Endothelial cell (in vitro differentiated cells): ENCODE measurements around the gene CCDC142. TPM values are rescaled to one million over a fixed set of nuclear protein-coding genes. Genes with fewer than 3 reads are reported as not detected.

Experiments
- DNase-seq: peaks from one replicate; pipeline ENCODE4 v3.0.0; 2021; ENCODE audit warnings: low spot score
- H3K27ac Mint-ChIP-seq: one replicate; pipeline ENCODE4 v1.8.0; 2021; ENCODE audit warnings: mixed read lengths, inconsistent platforms; ENCODE audit not compliant: unreplicated experiment
- H3K27me3 Mint-ChIP-seq: one replicate; pipeline ENCODE4 v1.8.0; 2021; ENCODE audit warnings: mild to moderate bottlenecking, moderate library complexity, mixed read lengths, inconsistent platforms; ENCODE audit not compliant: unreplicated experiment
- H3K36me3 Mint-ChIP-seq: one replicate; pipeline ENCODE4 v1.8.0; 2021; ENCODE audit warnings: mild to moderate bottlenecking, low read depth, mixed read lengths, inconsistent platforms; ENCODE audit not compliant: unreplicated experiment
- H3K4me1 Mint-ChIP-seq: one replicate; pipeline ENCODE4 v1.8.0; 2021; ENCODE audit warnings: mild to moderate bottlenecking, mixed read lengths, inconsistent platforms; ENCODE audit not compliant: unreplicated experiment
- H3K4me3 Mint-ChIP-seq: one replicate; pipeline ENCODE4 v1.8.0; 2021; ENCODE audit warnings: mild to moderate bottlenecking, mixed read lengths, inconsistent platforms; ENCODE audit not compliant: unreplicated experiment
- H3K9me3 Mint-ChIP-seq: one replicate; pipeline ENCODE4 v1.8.0; 2021; ENCODE audit warnings: mixed read lengths, inconsistent platforms; ENCODE audit not compliant: unreplicated experiment
- total RNA-seq: library from RNA; stranded (reverse); fragmentation: NEBNext Ultra II Directional; extraction: Animal tissue kit (Norgen Biotek cat#: 25700); gene quantifications from one replicate; pipeline ENCODE4 v1.2.1, GENCODE V29; 2021; ENCODE audit not compliant: unreplicated experiment
- TF ChIP-seq, protein P1 (sequence below): fragments of 200-600 bp; sonication (generic); IDR thresholded peaks from one replicate; pipeline ENCODE4 v1.5.0; 2021; ENCODE audit warnings: antibody characterized with exemption; ENCODE audit not compliant: unreplicated experiment

CCDC142 gene
- total RNA-seq, 1 donor from 2014 or later, result 20.7 TPM

DNA sequence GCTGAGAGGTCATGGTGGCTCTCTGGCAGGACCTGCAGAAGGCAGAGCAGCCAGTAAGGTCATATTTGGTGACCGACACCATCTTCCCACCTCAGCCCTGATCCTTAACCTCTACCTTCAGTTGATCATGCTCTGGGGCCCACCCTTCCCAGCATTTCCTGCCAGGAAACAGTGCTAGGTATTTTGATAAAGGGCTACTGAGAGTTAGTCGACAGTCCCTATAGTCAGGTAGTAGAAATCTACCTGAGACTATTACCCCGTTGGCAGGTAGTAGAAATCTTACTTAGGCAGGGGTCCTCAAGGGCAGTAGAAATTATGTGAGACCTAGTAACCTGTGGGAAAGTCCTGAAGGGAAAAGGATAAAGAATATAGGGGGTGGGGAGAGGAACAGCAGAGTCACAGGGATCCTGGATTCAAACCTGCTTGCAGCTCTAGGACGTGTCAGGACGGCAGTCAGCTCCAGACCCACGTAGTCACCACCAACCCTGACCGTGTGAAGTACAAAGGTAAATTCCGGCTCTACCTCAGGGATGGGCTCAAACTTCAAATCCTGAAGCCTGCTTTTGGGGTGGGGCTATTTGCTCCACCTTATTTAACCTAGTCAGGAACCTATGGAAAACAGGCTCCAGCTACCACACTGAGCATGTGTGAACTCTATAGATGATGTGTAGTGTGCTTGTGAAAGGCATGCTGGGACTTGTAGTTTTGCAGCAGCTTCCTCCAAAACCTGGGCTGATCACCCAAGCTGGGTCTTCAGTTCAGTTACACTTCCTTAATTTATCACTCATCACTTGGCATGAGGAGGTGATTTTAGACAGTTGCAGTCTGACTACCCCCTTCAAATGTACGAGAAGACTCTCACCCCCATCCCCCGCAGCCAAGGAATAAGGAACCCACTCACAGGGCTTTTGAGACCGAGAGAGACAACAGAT lies 43.2 kb upstream of the CCDC142 start, which contains the start of gene DQX1:
Gene DQX1 (minus strand): TSS at position 515 of the 932 bp plus-strand sequence. CDS start 502 bp downstream, at position 13.
- no peak for DNase-seq
- TF ChIP-seq, protein P1, sequence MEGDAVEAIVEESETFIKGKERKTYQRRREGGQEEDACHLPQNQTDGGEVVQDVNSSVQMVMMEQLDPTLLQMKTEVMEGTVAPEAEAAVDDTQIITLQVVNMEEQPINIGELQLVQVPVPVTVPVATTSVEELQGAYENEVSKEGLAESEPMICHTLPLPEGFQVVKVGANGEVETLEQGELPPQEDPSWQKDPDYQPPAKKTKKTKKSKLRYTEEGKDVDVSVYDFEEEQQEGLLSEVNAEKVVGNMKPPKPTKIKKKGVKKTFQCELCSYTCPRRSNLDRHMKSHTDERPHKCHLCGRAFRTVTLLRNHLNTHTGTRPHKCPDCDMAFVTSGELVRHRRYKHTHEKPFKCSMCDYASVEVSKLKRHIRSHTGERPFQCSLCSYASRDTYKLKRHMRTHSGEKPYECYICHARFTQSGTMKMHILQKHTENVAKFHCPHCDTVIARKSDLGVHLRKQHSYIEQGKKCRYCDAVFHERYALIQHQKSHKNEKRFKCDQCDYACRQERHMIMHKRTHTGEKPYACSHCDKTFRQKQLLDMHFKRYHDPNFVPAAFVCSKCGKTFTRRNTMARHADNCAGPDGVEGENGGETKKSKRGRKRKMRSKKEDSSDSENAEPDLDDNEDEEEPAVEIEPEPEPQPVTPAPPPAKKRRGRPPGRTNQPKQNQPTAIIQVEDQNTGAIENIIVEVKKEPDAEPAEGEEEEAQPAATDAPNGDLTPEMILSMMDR, result no peak
- no peaks in the 10 kb centered on the region for H3K9me3 Mint-ChIP-seq
- peaks cover 21% of the 10 kb centered on the region for H3K4me1 Mint-ChIP-seq
- peaks cover 33% of the 10 kb centered on the region for H3K36me3 Mint-ChIP-seq
- H3K4me3 Mint-ChIP-seq, result peak within 1 kb of the TSS; percentile 81
- H3K27me3 Mint-ChIP-seq, result peaks cover 11% of the 10 kb centered on the region
- peak within 1 kb of the TSS; percentile 61 for H3K27ac Mint-ChIP-seq

DNA sequence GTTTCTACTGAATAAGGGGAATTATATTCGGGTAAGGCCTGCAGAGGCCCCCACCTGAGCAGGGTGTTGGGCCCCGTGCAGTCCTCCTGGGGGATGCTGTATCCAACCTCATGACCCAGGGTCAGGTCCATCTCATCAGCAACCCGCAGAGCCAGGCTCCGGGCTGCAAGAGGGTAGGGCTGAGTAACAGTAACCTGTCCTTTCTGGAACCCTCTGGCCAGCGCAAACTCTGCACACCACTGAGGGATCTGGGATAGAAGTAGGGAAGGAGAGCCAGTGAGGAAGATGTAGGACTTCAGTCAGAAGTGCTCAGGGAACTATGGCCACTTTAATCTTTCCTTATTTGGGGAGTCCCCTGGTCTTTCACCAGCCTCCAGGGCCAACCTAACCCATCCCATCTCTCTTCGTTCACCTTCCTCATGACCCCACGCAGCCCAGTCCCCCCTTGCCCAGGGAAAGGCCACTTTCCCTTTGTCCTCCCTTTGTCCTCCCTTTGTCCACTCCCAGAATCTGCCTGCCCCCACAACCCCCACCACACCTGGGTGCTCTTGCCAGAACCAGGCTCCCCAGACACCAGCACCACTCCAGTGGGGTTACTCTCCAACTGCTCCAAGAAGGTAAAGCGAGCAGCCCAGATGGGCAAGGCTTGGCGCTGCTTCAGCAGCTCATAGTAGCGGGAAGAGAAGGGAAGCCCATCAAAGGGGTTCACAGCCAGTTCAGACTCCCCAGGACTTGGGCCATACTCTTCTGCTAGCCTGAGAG lies 42.3 kb upstream of the CCDC142 start:
- TF ChIP-seq, protein P1, result no peak
- H3K27ac Mint-ChIP-seq, result peak overlapping the region; percentile 30
- no peaks in the 10 kb centered on the region for H3K9me3 Mint-ChIP-seq
- peak overlapping the region; percentile 62 for H3K4me3 Mint-ChIP-seq
- H3K27me3 Mint-ChIP-seq, result peaks cover 11% of the 10 kb centered on the region
- DNase-seq, result no peak
- H3K36me3 Mint-ChIP-seq, result peaks cover 30% of the 10 kb centered on the region
- peaks cover 21% of the 10 kb centered on the region for H3K4me1 Mint-ChIP-seq

DNA sequence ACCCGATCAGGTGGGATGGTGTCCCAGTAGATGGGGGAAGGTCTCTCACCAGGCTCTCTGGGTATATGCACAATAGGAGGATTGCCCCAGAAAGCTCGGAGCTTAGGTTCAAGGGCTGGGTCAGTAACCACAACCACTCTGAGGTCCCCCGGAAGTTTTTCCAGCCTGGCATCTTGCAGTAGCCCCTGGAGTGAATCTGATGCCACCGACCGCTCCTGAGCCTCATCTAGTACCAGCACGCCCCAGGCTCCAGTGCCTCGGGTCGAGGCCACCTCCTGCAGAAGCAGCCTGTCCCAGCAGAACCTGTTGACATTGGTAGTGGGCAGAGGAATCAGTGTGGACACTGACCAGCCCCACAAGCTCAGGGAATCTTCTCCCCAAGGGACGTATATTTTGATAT lies 41.2 kb upstream of the CCDC142 start:
- H3K27me3 Mint-ChIP-seq, result peaks cover 17% of the 10 kb centered on the region
- no peaks in the 10 kb centered on the region for H3K9me3 Mint-ChIP-seq
- H3K36me3 Mint-ChIP-seq, result peaks cover 30% of the 10 kb centered on the region
- no peak for DNase-seq
- TF ChIP-seq, protein P1, result no peak
- H3K4me3 Mint-ChIP-seq, result no peak overlapping the region
- no peak overlapping the region for H3K27ac Mint-ChIP-seq
- peaks cover 19% of the 10 kb centered on the region for H3K4me1 Mint-ChIP-seq

DNA sequence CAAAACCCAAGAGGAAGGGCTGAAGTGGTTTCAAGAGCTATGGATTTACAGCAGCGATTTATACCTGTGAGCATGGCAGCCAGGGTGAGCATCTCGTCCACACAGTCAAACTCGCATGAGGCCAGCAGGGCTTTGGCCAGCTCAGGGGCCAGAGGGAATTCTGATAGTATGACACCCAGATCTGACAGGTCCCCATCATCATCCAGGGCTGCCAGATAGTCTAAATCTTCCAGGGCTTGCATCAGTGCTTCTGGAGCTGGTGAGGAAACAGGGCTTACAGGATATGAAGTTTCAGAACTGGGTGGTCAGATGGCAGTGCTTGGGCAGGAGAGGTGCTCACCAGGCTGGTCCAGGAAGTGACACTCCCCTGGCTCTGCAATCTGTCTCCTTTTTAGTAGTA lies 39.7 kb upstream of the CCDC142 start:
- Mint-ChIP-seq H3K27me3 (peaks cover 15% of the 10 kb centered on the region), H3K36me3 (peaks cover 24% of the 10 kb centered on the region), H3K27ac (no peak overlapping the region), H3K4me3 (no peak overlapping the region), H3K4me1 (peaks cover 10% of the 10 kb centered on the region), H3K9me3 (no peaks in the 10 kb centered on the region)
- DNase-seq, result no peak
- TF ChIP-seq, protein P1, result no peak
